GM12874 (cell line): ENCODE data around the gene LPIN1.

Experiments used
- TF ChIP-seq, protein P1 (sequence below): IDR thresholded peaks from 2 replicates; pipeline ENCODE4 v1.5.1; 2011; ENCODE audit warnings: low read depth, mild to moderate bottlenecking, control low read depth, low read length, moderate library complexity; ENCODE audit not compliant: insufficient read depth

LPIN1 gene

GRCh38 chr2:11742702-11743357 lies 3.6 kb upstream of the LPIN1 start:
- TF ChIP-seq, protein P1, sequence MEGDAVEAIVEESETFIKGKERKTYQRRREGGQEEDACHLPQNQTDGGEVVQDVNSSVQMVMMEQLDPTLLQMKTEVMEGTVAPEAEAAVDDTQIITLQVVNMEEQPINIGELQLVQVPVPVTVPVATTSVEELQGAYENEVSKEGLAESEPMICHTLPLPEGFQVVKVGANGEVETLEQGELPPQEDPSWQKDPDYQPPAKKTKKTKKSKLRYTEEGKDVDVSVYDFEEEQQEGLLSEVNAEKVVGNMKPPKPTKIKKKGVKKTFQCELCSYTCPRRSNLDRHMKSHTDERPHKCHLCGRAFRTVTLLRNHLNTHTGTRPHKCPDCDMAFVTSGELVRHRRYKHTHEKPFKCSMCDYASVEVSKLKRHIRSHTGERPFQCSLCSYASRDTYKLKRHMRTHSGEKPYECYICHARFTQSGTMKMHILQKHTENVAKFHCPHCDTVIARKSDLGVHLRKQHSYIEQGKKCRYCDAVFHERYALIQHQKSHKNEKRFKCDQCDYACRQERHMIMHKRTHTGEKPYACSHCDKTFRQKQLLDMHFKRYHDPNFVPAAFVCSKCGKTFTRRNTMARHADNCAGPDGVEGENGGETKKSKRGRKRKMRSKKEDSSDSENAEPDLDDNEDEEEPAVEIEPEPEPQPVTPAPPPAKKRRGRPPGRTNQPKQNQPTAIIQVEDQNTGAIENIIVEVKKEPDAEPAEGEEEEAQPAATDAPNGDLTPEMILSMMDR, result no peak

- TF ChIP-seq, protein P1, result no peak
Observed at GRCh38 chr2:11743366-11743765, 3.1 kb upstream of the LPIN1 start.

DNA sequence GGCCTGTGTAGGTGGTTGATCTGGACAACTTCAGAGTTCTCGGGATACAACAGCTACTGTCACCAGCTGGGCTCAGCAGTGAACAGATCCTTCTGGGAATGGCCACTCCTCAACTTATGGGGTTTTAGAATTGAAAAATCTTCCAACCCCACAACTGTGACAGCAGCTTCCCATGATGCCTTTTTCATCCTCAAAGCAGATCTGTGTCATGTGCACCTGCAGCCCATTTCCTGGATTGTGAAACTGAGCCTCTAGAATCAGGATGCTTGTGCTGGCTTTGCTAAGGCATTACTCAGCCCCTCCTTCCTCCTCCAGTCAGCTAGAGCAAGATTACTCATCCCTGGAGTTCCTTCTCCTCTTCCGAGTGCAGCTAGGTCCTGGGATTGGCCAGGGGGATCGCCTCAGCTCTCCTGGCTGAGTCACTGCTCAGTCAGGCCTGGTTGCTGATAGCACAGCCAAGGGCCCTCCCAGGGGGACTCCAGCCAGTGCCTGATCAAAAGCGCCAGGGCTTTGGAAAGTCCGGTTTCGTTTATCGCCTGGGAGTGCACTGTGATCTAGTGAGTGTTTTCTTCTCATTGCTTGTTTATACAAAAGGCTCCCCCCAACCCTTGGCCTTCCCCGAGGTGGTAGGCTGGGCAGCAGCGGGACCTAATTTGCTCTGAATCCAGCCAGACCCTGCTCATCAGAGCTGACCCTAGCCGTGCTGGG lies 2.4 kb upstream of the LPIN1 start:
- TF ChIP-seq, protein P1, result no peak

DNA sequence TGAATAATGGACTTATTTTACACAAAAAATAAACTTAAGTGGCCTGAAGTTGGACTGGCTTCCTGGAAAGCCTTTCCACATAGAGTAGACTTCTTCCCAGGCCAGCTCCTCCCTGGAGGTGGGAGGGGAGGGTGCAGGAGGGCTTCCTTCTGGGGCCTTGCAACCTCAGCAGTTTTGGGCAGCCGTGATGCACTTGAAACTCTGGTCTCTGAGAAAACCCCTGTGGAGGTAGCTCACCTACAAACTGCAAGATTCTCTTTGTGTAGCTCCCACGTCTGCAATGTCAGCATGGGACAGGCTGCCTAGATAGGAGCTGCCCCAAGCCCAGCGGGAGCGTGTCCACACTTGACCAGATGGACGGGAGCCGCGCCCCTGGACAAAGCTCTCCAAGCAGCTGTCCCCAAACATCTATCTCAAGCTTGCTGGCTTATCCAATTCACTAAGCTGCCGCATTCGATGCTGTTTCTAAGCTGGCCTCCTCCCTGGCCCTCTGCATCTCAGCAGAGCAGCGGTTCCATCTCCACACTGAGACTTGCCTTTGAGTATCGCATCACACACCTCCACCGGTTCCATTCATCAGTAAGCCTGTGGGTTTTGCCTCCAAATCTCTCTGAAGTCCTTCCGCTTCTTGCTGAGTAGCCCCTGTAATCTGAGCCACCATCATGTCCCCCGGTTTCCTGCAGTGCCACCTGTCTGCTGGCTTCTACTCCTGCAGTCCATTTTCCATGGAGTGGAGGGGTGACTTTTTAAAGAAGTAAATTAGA lies 1.6 kb upstream of the LPIN1 start:
- TF ChIP-seq, protein P1, result peak; percentile 53

GRCh38 chr2:11745613-11746375 lies 638 bp upstream of the LPIN1 start:
- TF ChIP-seq, protein P1, result no peak

DNA sequence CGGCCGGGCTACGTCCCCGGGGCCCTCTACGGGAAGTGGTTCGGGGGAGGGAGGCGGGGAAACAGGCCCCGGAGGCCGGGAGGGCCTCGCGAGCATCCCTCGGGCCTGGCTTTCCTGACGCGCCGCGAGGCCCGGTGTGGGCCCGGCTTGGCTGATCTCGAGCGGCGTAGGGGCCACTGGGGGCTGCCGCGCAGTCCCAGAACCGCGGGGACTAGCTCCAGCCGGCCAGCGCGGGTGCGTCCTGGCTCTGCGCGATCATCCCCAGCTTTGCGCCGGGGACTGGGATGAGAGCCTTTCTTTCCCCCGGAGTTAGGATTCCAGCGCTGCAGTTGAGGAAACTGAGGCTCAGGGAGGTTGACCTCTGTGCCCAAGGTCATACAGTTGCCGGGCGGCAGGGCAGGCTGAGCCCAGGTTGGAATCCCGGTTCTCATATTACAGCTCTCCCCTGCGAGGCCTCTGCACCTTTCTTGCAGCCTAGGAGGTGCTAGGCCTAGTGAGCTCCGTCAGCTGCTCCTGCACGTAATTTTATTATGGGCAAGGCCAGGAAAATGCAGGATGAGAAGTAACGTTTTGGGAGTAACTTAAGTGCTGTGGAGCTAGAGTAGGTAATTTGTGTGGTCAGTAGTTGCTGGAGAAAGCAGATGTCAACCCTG lies 501 bp downstream of the LPIN1 start:
- TF ChIP-seq, protein P1, result no peak
